GM19324 (cell line): Measurements from ENCODE around the gene CDC34.

Source experiments
- ATAC-seq: cut with Tn5 transposase; IDR thresholded peaks from one replicate; pipeline ENCODE4 v1.9.1; 2021; ENCODE audit warnings: mild to moderate bottlenecking, moderate library complexity; ENCODE audit not compliant: unreplicated experiment, low FRiP score

Gene CDC34

GRCh38 chr19:518598-519231, 12.8 kb upstream of the CDC34 start:
- ATAC-seq: no peak

- ATAC-seq: no peak
Observed at GRCh38 chr19:519449-519865, 12.1 kb upstream of the CDC34 start.

- ATAC-seq: no peak
Observed at GRCh38 chr19:522726-523125, 8.8 kb upstream of the CDC34 start.

- ATAC-seq: no peak
Observed at GRCh38 chr19:524062-524674, 7.4 kb upstream of the CDC34 start.

GRCh38 chr19:525029-525428, 6.5 kb upstream of the CDC34 start:
- no peak for ATAC-seq

- no peak for ATAC-seq
Observed at GRCh38 chr19:525857-526419, 5.6 kb upstream of the CDC34 start.

- no peak for ATAC-seq
Observed at GRCh38 chr19:530134-531008, 1.2 kb upstream of the CDC34 start.

GRCh38 chr19:531009-531752, 379 bp upstream of the CDC34 start:
- ATAC-seq: peak; percentile 84

GRCh38 chr19:532561-533363, 1.2 kb downstream of the CDC34 start:
- ATAC-seq: no peak

GRCh38 chr19:533364-534058, 2.0 kb downstream of the CDC34 start:
- no peak for ATAC-seq

GRCh38 chr19:534088-534487, 2.5 kb downstream of the CDC34 start:
- no peak for ATAC-seq

- no peak for ATAC-seq
Observed at GRCh38 chr19:535017-535835, 3.7 kb downstream of the CDC34 start.

- no peak for ATAC-seq
Observed at GRCh38 chr19:536031-536880, 4.7 kb downstream of the CDC34 start.

GRCh38 chr19:536881-537404, 5.4 kb downstream of the CDC34 start:
- ATAC-seq: no peak

- ATAC-seq: no peak
Observed at GRCh38 chr19:538641-539428, 7.3 kb downstream of the CDC34 start.

- no peak for ATAC-seq
Observed at GRCh38 chr19:539429-540030, 8.0 kb downstream of the CDC34 start.
